Measurements from ENCODE around the gene RRH.

DNA sequence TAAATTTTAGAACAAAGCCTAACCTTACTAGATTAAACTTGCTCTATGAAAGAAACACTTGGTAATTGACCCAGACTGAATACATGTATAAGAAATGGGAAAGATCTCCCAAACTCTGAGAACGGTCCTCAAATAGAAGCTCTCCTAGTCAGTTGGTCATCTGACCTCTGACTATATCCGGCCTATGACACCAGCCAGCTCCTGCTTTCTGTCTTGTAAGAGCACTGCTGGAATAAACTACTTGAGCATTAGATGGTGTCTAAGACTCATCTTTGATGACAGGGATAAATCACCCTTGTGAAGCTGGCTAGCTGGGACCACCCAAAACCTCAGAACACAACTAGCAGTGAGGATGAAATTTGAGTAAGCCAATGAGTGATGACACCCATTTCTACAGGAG, 44.3 kb downstream of the RRH start:
- no peak for TF ChIP-seq POLR2A (IDR thresholded peaks at IDR 0.05)
- TF ChIP-seq, protein P1, sequence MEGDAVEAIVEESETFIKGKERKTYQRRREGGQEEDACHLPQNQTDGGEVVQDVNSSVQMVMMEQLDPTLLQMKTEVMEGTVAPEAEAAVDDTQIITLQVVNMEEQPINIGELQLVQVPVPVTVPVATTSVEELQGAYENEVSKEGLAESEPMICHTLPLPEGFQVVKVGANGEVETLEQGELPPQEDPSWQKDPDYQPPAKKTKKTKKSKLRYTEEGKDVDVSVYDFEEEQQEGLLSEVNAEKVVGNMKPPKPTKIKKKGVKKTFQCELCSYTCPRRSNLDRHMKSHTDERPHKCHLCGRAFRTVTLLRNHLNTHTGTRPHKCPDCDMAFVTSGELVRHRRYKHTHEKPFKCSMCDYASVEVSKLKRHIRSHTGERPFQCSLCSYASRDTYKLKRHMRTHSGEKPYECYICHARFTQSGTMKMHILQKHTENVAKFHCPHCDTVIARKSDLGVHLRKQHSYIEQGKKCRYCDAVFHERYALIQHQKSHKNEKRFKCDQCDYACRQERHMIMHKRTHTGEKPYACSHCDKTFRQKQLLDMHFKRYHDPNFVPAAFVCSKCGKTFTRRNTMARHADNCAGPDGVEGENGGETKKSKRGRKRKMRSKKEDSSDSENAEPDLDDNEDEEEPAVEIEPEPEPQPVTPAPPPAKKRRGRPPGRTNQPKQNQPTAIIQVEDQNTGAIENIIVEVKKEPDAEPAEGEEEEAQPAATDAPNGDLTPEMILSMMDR (IDR thresholded peaks at IDR 0.05): no peak

All from body of pancreas (tissue), 4 donors.